GM18499 (cell line): ENCODE results near the gene ANKS6.

Experiments
- ATAC-seq: cut with Tn5 transposase; IDR thresholded peaks from one replicate; pipeline ENCODE4 v1.9.1; 2021; ENCODE audit warnings: moderate number of reproducible peaks; ENCODE audit not compliant: insufficient read depth, unreplicated experiment

Gene ANKS6

DNA sequence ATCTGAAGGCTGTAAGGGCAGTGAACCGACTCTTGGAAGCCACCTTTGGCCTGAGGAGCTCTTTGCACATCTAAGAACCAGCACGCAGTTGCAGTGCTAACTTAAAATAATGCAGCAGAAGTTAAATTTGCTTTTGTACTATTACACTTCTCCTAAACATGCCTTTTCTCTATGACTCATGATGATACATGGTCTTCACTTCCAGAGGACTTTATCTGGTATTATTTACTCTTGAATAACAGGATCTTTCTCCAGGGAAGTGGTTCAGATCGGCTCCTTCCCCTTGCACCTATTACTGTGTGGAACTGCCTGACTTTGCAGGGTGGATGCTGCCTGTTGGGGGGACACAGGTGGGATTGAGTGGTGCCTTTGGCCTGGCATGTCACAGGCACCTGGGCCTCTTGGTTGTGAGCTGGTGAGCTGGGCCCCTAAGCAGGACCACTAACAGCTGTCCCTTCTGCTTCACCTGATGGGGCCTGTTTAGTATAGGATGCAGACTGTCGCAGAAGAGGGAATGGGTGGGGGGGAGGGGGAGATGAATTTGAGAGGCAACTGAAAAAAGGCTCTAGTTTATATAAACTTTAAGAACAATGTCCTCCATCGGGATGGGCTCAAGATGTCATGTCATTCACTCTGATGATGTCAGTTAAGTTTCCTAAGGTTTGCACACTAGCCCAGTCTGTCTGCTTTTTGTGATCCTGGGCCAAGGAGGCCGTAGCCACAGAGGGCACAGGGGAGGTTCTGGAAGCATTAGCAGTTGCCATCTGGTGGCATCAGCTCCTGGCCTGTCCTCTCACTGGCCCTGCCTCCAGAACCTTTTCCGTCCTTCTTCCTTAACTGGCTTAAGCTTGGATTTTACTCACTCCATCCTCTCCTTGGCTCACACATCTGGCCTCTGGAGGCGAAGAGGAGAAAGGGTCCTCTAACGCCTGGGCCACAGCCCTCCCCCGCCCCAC, 53.8 kb downstream of the ANKS6 start:
- no peak for ATAC-seq

DNA sequence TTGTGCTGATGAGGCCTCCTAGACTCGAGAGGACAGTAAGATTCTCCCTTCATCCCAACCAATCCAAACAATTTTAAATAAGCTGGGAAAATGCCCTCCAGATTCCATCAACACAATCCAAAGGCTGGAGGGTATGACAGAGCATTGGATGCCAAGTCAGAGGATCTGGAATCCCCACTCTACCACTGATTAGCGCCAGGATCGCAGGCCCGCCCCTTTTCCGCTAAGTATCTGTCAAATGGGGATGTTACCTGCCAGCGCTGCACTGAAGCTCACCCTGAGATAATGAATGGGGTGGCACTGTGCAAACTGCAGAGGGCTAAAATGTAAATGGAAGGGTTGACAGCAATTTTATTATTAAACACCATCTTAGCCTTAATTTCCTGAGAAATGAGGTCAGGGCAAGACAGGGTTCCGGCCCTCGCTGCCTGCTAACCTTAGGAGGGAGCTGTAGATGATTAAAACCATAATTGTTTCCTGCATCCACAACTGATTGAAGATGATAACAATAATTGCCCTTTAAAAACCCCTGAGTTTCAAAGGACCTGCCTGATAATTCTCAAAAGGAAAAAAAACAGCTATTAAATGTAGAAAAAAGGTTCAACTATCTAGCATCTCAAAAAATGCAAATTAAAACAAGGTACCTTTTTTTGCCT, 56.0 kb downstream of the ANKS6 start:
- no peak for ATAC-seq

GRCh38 chr9:98738741-98739140, 57.6 kb downstream of the ANKS6 start:
- ATAC-seq = no peak

DNA sequence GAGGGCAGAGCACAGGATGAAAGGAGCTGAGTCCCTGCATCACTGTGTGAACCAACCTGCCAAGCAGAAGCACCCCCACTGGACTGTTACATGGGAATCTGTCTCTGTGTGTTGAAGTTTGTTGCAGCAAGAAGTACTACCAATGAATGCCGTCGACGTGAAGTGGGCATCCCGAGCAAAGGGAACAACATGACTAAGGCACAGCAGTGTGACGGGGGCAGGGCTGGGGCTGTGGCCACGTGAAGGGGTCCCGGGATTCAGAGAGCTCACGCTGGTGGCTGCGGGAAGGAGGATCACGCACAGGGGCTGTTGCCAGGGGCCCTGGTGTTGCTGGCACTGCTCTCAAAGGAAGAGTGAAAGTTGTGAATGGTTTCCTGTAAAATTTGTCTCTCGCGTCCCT, 60.1 kb downstream of the ANKS6 start:
- no peak for ATAC-seq

GRCh38 chr9:98732801-98733200, 63.6 kb downstream of the ANKS6 start:
- no peak for ATAC-seq

DNA sequence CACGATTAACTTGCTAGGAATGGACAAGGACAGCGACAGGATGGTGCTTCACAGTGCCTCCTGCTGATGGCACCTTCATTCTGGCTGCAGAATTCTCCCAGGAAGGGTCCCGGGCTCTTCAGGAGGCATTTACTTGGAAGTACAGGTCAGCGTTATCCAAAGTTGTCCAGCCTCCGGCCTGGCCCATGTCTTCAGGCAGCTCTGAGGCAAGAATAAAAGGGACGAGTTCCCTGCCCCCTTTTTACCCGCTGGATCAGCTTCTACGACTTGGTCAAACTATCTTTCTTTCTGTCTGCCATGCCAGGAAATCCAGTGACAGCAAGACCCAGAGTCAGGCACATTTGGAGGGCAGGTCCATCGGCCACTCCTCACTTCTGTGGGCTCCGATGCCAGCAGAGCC, 64.3 kb downstream of the ANKS6 start:
- ATAC-seq = no peak

DNA sequence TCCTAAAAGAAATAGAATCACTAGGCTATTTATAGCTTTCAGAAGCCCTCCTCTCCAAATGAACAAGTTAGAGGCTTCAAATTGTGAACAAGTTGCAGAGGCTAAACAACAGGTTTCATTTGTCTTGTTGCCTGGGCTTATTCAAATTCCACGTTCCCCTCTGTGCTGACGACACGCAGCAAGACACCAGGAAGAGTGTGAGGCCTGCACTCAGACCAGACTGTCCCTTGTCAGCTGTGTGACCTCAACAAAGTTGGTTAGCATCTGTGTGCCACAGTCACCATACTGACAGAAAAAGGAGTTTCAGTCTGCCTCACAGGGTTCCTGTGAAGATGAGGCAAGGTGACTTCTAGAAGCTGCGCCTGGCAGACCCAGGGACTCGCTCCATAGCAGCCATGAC, 65.5 kb downstream of the ANKS6 start:
- ATAC-seq = no peak

- ATAC-seq = no peak
Measured at GRCh38 chr9:98728500-98728899, 67.9 kb downstream of the ANKS6 start.

- ATAC-seq = no peak
Measured at GRCh38 chr9:98727428-98727827, 68.9 kb downstream of the ANKS6 start.

DNA sequence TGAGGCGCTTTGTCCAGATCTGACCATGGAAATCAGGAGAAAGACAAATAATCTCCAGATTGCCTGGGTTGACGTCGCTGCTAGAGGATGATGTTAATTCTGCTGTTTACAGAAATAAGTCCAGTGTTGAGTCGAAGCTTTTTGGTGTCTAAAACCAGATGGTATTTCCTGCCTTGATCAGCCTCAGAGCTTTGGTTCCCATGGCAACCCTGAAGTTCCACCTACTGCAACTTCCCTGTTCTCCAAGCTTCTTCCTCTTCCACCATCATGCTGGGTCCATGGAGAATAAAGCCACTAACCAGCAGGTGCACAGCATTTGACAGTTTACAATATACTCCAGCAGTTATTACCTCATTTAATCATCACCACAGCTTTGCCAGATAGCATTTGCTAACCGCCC, 69.6 kb downstream of the ANKS6 start:
- ATAC-seq = no peak

DNA sequence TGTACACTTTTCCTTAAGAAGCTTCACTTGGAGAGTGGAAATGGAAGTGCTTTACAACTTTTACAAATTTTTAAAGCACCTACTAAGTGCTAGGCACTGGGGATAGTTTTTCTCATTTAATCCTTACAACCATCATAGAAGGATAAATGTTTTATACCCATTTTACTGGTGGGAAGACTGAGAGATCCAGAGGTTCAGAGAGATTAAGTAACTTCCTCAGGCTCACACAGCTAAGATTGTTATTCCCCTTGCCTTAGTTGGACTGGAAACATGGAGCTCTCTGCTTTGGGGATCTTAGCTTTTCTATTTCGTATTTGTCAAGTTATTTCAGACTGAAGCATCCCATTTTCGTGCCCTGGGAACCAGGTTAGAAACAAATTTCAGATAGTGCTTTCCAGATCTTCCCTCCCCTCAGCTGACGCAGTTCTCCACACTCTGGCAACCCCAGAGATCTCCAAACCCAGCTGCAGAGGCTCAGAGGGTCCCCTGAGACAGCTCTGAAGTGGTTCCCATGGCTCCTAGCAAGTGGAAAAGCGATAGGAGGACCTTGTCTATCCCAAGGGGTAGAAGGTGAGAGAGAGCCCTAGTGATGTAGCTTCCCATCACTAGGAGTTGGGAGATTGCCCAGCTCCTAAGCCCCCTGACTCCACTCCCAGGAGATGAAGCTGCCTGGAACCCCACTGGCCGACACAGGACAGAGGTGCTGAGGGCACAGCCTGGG, 71.4 kb downstream of the ANKS6 start:
- no peak for ATAC-seq

- ATAC-seq = no peak
Measured at GRCh38 chr9:98721643-98722042, 74.7 kb downstream of the ANKS6 start.

DNA sequence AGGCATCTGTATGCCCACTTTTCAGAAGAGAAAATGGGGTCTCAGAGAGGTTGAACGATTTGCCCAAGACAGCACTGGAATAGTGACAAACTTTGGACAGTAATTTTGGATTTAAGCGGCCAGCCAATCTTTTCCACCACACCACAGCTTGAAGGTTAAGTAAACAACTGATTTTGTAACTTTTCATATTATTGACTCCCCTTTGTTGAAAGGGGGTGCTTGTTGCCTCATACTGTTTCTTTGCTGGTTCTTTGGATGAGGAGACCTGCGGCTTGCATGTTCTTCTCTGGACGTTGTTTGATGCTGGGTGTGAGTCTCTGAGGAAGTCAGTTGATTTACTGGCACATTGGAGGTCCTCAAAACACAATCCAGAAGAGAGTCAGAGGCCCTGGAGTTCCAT, 76.0 kb downstream of the ANKS6 start:
- no peak for ATAC-seq

DNA sequence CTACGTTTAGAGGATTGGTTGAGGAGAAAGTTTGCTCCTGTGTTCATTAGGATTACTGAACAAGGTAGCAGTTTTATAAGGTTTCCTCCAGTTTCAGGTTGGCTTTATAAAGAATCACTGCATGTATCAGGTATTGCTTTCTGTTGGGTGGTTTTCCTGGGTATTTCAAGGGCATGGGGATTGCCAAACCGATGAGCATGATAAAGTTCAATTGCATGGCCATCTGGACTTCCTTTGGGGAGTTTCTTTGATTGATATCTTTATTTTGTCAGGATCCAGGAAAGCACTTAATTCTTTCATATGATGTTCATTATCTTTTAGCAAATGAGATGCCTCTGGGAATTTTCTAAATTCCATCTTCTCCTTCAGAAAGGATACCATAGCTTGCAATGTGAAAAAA, 77.3 kb downstream of the ANKS6 start:
- ATAC-seq = no peak

- ATAC-seq = no peak
Measured at GRCh38 chr9:98714833-98715232, 81.5 kb downstream of the ANKS6 start.

DNA sequence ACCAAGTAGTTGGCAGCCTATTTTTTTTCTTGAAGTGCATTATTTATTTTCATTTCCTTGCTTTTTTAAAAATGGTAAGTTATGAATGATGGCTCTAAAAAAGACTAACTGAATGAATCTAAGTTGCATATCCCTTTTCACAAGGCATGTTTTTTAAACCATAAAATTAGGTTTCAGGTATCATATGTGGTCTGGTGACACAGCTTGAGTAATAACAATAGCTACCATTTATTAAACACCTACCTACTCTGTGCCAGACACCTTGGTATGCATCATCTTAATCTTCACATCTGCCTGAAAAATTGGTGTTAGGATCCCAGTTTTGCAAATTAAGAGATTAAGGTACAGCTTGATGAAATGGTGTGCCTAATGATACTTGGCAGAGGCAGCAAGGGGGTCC, 83.4 kb downstream of the ANKS6 start:
- ATAC-seq = no peak

DNA sequence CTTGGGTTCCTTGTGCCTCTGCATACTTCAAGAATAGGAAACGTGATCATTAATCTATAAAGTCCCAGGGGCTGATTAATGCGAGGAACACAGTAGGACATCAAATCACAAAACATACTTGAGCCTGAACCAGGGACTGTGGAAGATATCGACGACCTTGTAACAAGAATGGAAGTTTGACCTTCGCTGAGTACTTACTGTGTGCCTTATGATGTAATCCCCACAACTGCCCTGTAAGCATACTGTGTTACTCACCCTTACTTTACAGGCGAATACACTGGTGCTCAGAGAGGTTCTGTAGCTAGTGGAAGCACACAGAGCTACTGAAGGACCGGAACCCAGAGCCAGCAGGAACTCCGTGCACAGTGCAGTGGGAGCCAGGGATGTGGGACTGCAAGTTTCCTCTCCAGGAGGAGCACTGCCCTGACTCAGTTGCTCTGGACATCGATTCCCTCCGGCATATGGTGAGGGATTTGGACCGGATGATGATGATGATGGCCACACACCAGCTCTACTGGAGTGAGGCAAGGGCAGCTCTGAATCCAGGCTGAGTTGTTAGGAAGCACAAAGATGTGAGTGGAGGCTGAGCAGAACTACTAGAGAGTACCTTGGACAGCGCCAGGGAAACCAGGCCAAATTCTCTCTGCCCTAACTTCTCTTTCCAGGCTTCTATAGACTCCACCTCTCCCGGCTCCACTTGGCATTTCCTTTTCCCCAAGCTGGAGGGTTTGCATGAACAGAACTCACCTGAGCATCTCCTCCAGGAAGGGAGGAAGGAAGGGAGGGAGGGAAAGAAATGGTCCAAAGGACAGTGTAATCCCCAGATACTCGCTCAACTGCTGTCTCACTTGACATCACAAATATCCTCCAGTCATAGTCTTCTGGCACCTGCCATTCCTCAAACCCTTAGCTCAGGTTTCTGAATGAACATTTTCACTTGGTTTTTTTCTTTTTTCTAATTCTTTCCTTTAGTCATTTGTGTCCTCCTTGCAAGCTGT, 86.1 kb downstream of the ANKS6 start:
- ATAC-seq = no peak

- ATAC-seq = no peak
Measured at GRCh38 chr9:98708933-98709911, 87.1 kb downstream of the ANKS6 start, which contains the start of gene GABBR2. TSS of gene GABBR2 (minus strand) at chr9:98708935. CDS start at chr9:98708737, 198 bp downstream.
